CD14-positive monocyte (primary cell): Measurements from ENCODE around the gene SLC25A36. TPM values are rescaled to one million over a fixed set of nuclear protein-coding genes. Genes with fewer than 3 reads are reported as not detected.

Experiments
- DNase-seq, 3 donors: peaks; one replicate each; pipeline ENCODE4 v3.0.0-alpha.2; 2011 to 2022
- H2AFZ ChIP-seq: 2 replicates; pipeline ENCODE4 v1.6.0; 2012; ENCODE audit warnings: mild to moderate bottlenecking, low read depth, low read length, inconsistent platforms; ENCODE audit not compliant: insufficient read depth, poor library complexity, severe bottlenecking
- H3K27ac ChIP-seq, 2 donors: 1 replicate in 1 of 2; 2 replicates in 1 of 2; pipeline ENCODE4 v1.5.1; 2012 to 2013; ENCODE audit warnings: low read length in 2 of 2, control low read depth in 1 of 2, inconsistent platforms in 1 of 2, low read depth in 1 of 2, mild to moderate bottlenecking in 1 of 2
- H3K27me3 ChIP-seq, 2 donors: one replicate each; pipeline versions ENCODE4 v1.6.0 to v1.6.1; 2011 to 2013; ENCODE audit warnings: low read length in 2 of 2; ENCODE audit not compliant: control insufficient read depth in 2 of 2, insufficient read depth in 2 of 2
- H3K36me3 ChIP-seq, 2 donors: replicated peaks in 1 of 2; 1 replicate in 1 of 2; 2 replicates in 1 of 2; pipeline versions ENCODE4 v1.5.1 to v1.6.1; 2012 to 2013; ENCODE audit warnings: low read length in 2 of 2, control low read depth in 1 of 2, inconsistent platforms in 1 of 2, mild to moderate bottlenecking in 1 of 2; ENCODE audit not compliant: insufficient read depth in 2 of 2, control insufficient read depth in 1 of 2
- H3K4me1 ChIP-seq, 2 donors: 1 replicate in 1 of 2; 2 replicates in 1 of 2; pipeline versions ENCODE4 v1.5.1 to v1.6.1; 2012 to 2013; ENCODE audit warnings: low read length in 2 of 2, control low read depth in 1 of 2, inconsistent platforms in 1 of 2, mild to moderate bottlenecking in 1 of 2, moderate library complexity in 1 of 2; ENCODE audit not compliant: insufficient read depth in 2 of 2, control insufficient read depth in 1 of 2
- H3K4me2 ChIP-seq: replicated peaks from 2 replicates; pipeline ENCODE3; 2012; ENCODE audit warnings: low read length, moderate library complexity, mild to moderate bottlenecking; ENCODE audit not compliant: poor library complexity, severe bottlenecking; ENCODE audit errors: extremely low read depth
- H3K4me3 ChIP-seq, 3 experiments: fragments of 200-600 bp in 1 of 3; sonication (generic) in 1 of 3; replicated peaks in 1 of 3; 1 replicate in 2 of 3; 2 replicates in 1 of 3; pipeline ENCODE4 v1.5.1; 2011 to 2013; ENCODE audit warnings: low read length in 3 of 3, mild to moderate bottlenecking in 3 of 3, control low read depth in 2 of 3, low read depth in 2 of 3, inconsistent platforms in 1 of 3, moderate library complexity in 1 of 3
- H3K79me2 ChIP-seq: 2 replicates; pipeline ENCODE4 v1.6.0; 2012; ENCODE audit warnings: mild to moderate bottlenecking, control low read depth, inconsistent platforms, low read length, moderate library complexity; ENCODE audit not compliant: insufficient read depth
- H3K9ac ChIP-seq: 2 replicates; pipeline ENCODE4 v1.6.0; 2017; ENCODE audit warnings: low read length, mild to moderate bottlenecking; ENCODE audit not compliant: insufficient read depth, poor library complexity, severe bottlenecking
- H3K9me3 ChIP-seq, 2 donors: replicated peaks in 1 of 2; 1 replicate in 1 of 2; 2 replicates in 1 of 2; pipeline versions ENCODE4 v1.5.1 to v1.6.1; 2012 to 2013; ENCODE audit warnings: low read length in 2 of 2, control low read depth in 1 of 2; ENCODE audit not compliant: control insufficient read depth in 1 of 2, insufficient read depth in 1 of 2
- H4K20me1 ChIP-seq: 2 replicates; pipeline ENCODE4 v1.6.0; 2012; ENCODE audit warnings: mild to moderate bottlenecking, low read length, control low read depth, moderate library complexity; ENCODE audit not compliant: insufficient read depth
- H3K27ac Mint-ChIP-seq, 7 donors: one replicate each; pipeline ENCODE4 v1.8.0; 2020; ENCODE audit warnings: mild to moderate bottlenecking in 7 of 7, mixed read lengths in 7 of 7, moderate library complexity in 6 of 7, inconsistent platforms in 2 of 7
- H3K27me3 Mint-ChIP-seq, 3 donors: one replicate each; pipeline ENCODE4 v1.8.0; 2021 to 2022; ENCODE audit warnings: low read depth in 3 of 3, mild to moderate bottlenecking in 3 of 3, mixed read lengths in 3 of 3, moderate library complexity in 3 of 3, inconsistent platforms in 1 of 3
- H3K36me3 Mint-ChIP-seq, 2 donors: one replicate each; pipeline ENCODE4 v1.8.0; 2020; ENCODE audit warnings: mixed read lengths in 2 of 2, inconsistent platforms in 1 of 2, mild to moderate bottlenecking in 1 of 2
- H3K4me1 Mint-ChIP-seq: one replicate; pipeline ENCODE4 v1.8.0; 2020; ENCODE audit warnings: mild to moderate bottlenecking, mixed read lengths
- H3K4me3 Mint-ChIP-seq, 2 donors: one replicate each; pipeline ENCODE4 v1.8.0; 2020; ENCODE audit warnings: mild to moderate bottlenecking in 2 of 2, mixed read lengths in 2 of 2, moderate library complexity in 1 of 2
- H3K9me3 Mint-ChIP-seq, 7 donors: one replicate each; pipeline ENCODE4 v1.8.0; 2020 to 2022; ENCODE audit warnings: mixed read lengths in 7 of 7, mild to moderate bottlenecking in 6 of 7, moderate library complexity in 6 of 7, inconsistent platforms in 2 of 7
- WGBS: methylation state at CpG from one replicate; pipeline ENCODE4 v1.1.5; 2013; ENCODE audit warnings: missing lambda C conversion rate; ENCODE audit not compliant: insufficient coverage; 5-methylcytosine and 5-hydroxymethylcytosine counted together
- intact Hi-C, 2 donors: fragments of 100-400 bp; cut with micrococcal nuclease; formaldehyde crosslinking; loops; one replicate each; pipeline versions ENCODE4 v1.15.0 to v1.15.1; 2023
- polyA plus RNA-seq, 3 donors: library from polyadenylated mRNA; depleted of rRNA in 1 of 3; unstranded in 2 of 3; stranded (reverse) in 1 of 3; fragments of 300-500 nt in 2 of 3; fragments of >200 nt in 1 of 3; fragmentation: Illumina TruSeq in 2 of 3; gene quantifications; 1 replicate in 2 of 3; 2 replicates in 1 of 3; pipeline ENCODE4 v1.2.3, GENCODE V29; 2012 to 2021
- TF ChIP-seq, protein P1 (sequence below): fragments of 200-600 bp; IDR thresholded peaks from one replicate; pipeline ENCODE4 v1.8.0; 2022; ENCODE audit warnings: antibody characterized with exemption, mild to moderate bottlenecking

SLC25A36 gene
- polyA plus RNA-seq, 3 donors: 20.4 to 30.3 (median 20.6) TPM

- Histone ChIP-seq H3K36me3 (no peaks in the 10 kb centered on the region), H3K79me2 (no peaks in the 10 kb centered on the region), H4K20me1 (no peaks in the 10 kb centered on the region), H3K27ac (no peak overlapping the region), H3K9me3 (no peaks in the 10 kb centered on the region), H3K4me3 (no peak overlapping the region), H3K4me2 (no peak overlapping the region), H2AFZ (no peak overlapping the region), H3K4me1 (no peaks in the 10 kb centered on the region), H3K9ac (no peak overlapping the region), H3K27me3 (no peaks in the 10 kb centered on the region)
- TF ChIP-seq, protein P1, sequence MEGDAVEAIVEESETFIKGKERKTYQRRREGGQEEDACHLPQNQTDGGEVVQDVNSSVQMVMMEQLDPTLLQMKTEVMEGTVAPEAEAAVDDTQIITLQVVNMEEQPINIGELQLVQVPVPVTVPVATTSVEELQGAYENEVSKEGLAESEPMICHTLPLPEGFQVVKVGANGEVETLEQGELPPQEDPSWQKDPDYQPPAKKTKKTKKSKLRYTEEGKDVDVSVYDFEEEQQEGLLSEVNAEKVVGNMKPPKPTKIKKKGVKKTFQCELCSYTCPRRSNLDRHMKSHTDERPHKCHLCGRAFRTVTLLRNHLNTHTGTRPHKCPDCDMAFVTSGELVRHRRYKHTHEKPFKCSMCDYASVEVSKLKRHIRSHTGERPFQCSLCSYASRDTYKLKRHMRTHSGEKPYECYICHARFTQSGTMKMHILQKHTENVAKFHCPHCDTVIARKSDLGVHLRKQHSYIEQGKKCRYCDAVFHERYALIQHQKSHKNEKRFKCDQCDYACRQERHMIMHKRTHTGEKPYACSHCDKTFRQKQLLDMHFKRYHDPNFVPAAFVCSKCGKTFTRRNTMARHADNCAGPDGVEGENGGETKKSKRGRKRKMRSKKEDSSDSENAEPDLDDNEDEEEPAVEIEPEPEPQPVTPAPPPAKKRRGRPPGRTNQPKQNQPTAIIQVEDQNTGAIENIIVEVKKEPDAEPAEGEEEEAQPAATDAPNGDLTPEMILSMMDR: no peak
- Mint-ChIP-seq H3K27me3 (peaks cover 2 to 10% (median 4%) of the 10 kb centered on the region in 3 donors), H3K27ac (no peak overlapping the region), H3K4me3 (no peak overlapping the region), H3K36me3 (no peaks in the 10 kb centered on the region), H3K9me3 (peaks cover 3 to 13% (median 7%) of the 10 kb centered on the region in 7 donors), H3K4me1 (peaks cover 12% of the 10 kb centered on the region)
- WGBS: 98% methylated on average over 19 of the region's 19 CpGs
- no peak for DNase-seq
- intact Hi-C loops: no loop called here
Measured at GRCh38 chr3:141019244-141019643, 77.6 kb downstream of the SLC25A36 start.

- Histone ChIP-seq H2AFZ (no peak overlapping the region), H3K4me2 (no peak overlapping the region), H3K36me3 (no peaks in the 10 kb centered on the region), H3K27me3 (no peaks in the 10 kb centered on the region), H4K20me1 (no peaks in the 10 kb centered on the region), H3K27ac (no peak overlapping the region), H3K79me2 (no peaks in the 10 kb centered on the region), H3K9me3 (no peaks in the 10 kb centered on the region), H3K4me3 (no peak overlapping the region), H3K9ac (no peak overlapping the region), H3K4me1 (no peaks in the 10 kb centered on the region)
- H3K27me3 Mint-ChIP-seq: peaks cover 2 to 10% (median 4%) of the 10 kb centered on the region in 3 donors
- TF ChIP-seq, protein P1: no peak
- H3K9me3 Mint-ChIP-seq: peaks cover 3 to 13% (median 7%) of the 10 kb centered on the region in 7 donors
- no peak for DNase-seq
- peaks cover 12% of the 10 kb centered on the region for H3K4me1 Mint-ChIP-seq
- WGBS: 92% methylated on average over 5 of the region's 5 CpGs
- peak overlapping the region in 1 of 7 donors; percentile 76 for H3K27ac Mint-ChIP-seq
- intact Hi-C loops: no loop called here
- H3K36me3 Mint-ChIP-seq: no peaks in the 10 kb centered on the region
- no peak overlapping the region for H3K4me3 Mint-ChIP-seq
Measured at GRCh38 chr3:141020143-141020830, 78.7 kb downstream of the SLC25A36 start.
